Mammary epithelial cell (primary cell): ENCODE results near the gene MARS1.

Experiments used
- CTCF ChIP-seq, 2 donors: IDR thresholded peaks in 1 of 2; conservative IDR thresholded peaks in 1 of 2; 2 replicates each; pipeline ENCODE4 v1.5.1; 2011 to 2012; ENCODE audit warnings: inconsistent platforms in 2 of 2, low read length in 2 of 2, mild to moderate bottlenecking in 2 of 2, control low read depth in 1 of 2, low read depth in 1 of 2; ENCODE audit not compliant: insufficient read depth in 1 of 2; ENCODE audit errors: extremely low read depth in 1 of 2
- EZH2 ChIP-seq: IDR thresholded peaks from 2 replicates; pipeline ENCODE4 v1.6.1; 2012; ENCODE audit warnings: low read length, inconsistent platforms, borderline replicate concordance

DNA sequence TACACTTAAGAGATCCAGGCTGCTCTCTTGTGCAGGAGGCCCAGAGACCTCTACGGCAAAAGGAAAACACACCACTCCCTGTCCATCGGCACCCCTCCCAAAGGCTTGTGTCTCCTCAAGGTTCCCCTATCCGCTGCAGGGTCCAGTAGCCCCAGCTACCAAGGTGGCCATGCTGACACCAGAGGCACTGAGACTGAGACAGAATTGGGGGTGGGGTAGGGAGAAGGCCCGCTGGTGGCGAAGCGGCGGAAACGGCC, 31.9 kb downstream of the MARS1 start:
- TF ChIP-seq CTCF (conservative IDR thresholded peaks at IDR 0.05 in 1 of 2, IDR thresholded peaks at IDR 0.05 in 1 of 2; ENCODE audit: extremely low read depth in 1 of 2, insufficient read depth in 1 of 2, low read depth in 1 of 2, low read length in 2 of 2) (no peak), EZH2 (no peak)
